GM12801 (cell line): ENCODE results near the gene INO80.

Experiments
- CTCF ChIP-seq: IDR thresholded peaks from one replicate; pipeline ENCODE4 v1.5.1; 2011; ENCODE audit warnings: control low read depth; ENCODE audit not compliant: insufficient read length; ENCODE audit errors: extremely low read depth

Gene INO80

GRCh38 chr15:40953713-40954074 is 162.4 kb downstream of the INO80 start:
- TF ChIP-seq CTCF, result no peak

- no peak for TF ChIP-seq CTCF
These were observed 163.0 kb downstream of the INO80 start, which contains the start of gene CHAC1 for GRCh38 chr15:40952901-40953712. TSS of gene CHAC1 (plus strand) at chr15:40953471. CDS start at chr15:40953584, 113 bp downstream.

- TF ChIP-seq CTCF, result no peak
These were observed 163.7 kb downstream of the INO80 start for GRCh38 chr15:40952301-40952900.

GRCh38 chr15:40951764-40952163 is 164.3 kb downstream of the INO80 start:
- TF ChIP-seq CTCF, result no peak

GRCh38 chr15:40949756-40950207 is 166.3 kb downstream of the INO80 start:
- TF ChIP-seq CTCF, result no peak

GRCh38 chr15:40948706-40949473 is 167.2 kb downstream of the INO80 start:
- no peak for TF ChIP-seq CTCF
